ENCODE data around the gene WDR17.

WDR17 gene

DNA sequence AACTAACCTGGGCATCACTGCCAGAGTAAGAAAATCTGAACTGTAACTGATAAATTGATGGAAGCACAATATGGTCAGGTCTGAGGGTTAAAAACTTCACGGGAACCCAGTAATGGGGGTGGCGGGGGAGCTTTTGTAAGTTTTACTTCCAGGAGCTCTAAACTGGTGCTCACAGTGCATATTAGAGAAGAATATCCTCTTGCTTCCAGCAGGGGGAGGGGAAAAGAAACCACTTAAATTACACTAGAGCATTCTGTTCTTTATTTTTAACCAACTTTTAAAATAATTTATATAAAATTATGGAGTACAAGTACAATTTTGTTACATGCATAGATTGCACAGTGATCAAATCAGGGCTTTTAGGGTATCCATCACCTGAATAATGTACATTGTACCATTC is 33.7 kb downstream of the WDR17 start:
- DNase-seq: no peak

DNA sequence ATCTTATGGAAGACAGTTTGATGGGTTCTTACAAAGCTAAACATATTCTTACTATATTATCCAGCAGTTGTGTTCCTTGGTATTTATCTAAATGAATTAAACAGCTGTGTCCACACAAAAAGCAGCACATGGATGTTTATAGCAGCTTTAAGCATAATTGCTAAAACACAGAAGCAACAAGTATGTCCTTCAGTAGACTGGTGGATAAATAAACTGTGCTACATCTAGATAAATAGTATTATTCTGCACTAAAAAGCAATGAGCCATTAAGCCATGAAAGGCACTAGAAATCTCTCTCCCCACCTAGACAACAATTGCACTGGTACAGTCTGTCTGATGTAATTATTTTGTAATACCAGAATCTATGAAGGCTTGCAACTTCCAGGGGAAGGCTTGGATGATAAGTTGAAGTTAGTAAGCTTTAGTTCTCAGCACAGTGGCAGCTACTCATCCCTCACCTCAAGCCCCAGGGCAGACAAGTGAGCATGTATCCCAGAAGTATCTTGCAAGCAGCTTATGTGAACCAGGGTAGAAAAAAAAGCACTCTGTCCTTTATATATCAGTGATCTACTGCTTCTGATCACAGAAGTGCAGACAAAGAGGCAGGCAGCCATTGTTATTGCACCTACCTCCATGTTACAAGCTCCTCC is 36.9 kb downstream of the WDR17 start:
- DNase-seq: no peak

DNA sequence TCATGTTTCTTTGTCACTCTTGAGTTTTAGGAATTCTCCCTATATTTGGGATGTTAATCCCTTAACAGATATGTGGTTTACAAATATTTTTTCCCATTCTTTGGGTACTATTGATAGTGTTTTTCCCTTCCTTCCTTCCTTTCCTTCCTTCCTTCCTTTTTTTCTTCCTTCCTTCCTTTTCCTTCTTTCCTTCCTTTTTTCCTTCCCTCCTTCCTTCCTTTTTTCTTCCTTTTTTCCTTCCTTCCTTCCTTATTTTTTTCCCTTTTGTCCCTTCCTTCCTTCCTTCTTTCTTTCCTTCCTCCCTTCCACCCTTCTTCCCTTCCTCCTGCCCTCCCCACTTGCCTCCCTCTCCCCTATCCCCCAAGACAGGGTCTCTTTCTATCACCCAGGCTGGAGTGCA is 42.1 kb downstream of the WDR17 start:
- DNase-seq: no peak

DNA sequence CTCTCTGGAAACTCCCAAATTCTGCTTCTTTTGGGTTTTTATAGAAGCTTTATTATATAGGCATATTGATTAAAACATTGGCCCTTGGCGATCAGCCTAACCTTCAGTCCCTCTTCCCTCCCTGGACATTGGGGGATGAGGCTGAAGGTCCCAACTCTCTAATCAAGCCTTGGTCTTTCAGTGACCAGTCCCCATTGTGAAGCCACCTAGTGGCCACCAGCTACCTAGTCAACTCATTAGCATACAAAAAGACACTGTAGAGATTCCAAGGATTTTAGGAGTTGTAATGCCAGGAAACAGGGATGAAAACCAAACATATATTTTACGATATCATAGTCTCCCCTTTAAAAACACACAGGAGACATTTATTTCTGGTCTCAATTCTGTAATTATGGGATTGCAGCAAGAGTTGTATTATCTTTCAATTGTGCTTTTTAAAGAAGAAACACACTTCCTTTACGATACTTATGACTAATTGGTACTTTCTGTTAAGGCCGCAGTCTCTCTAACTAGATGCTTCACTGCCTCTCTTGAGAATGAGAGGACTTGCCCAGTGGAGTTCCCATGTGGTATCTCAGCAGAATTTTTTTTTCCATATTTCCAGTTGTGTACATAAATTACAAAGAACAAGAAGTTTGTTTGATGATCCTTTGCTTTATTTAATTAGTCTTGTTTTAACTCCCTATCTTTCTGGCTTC is 58.2 kb downstream of the WDR17 start:
- peak; percentile 24 to 38 for DNase-seq

DNA sequence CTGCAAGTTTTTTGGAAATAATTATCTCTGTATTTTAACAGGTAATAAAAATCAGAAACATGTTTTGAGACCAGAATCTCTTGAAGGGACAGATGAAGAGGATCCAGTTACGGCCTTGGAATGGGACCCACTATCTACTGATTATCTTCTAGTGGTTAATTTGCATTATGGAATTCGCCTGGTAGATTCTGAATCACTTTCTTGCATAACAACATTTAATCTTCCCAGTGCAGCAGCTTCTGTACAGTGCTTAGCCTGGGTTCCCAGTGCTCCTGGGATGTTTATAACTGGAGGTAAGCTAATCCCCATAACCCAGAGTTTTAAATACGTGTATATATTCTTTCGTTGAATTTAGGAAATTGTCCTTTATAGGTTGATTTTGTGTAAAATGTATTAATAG is 59.4 kb downstream of the WDR17 start:
- DNase-seq: no peak

DNA sequence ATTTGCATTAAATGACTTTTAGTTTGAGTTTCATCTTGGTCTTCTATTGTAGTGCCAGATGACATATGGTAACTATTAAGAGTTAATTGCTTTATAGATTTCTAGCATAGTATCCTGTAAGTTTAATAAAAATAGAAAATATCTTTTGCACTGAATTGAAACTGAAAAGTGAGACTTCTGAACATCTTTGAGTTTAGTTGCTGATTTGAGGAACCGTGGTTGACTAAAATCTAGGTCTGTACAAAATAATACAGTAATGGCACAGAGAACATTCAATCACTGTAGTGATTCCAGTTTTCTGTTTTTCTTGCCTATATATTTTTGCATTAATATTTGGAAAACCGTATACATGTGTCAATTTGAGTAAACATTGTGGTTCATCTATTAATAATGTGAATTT is 69.0 kb downstream of the WDR17 start:
- no peak for DNase-seq

DNA sequence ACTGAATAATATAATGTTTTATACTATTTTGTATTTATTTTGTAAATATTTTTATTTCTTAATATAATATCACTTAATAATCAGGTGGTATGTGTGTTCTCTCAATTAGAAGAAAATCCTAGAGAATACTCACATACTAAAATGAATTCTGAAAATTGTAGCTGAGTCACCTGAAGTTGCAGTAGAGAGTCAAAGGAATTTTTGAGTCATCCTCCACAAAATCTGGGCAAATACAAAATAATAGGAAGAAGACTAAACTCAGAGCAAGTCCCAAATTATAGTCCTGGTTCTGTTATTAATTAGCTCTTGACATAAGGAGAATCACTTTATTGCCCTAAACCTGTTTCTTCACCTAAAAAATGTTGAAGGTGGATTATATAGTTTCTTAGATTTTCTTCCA is 72.0 kb downstream of the WDR17 start:
- no peak for DNase-seq

DNA sequence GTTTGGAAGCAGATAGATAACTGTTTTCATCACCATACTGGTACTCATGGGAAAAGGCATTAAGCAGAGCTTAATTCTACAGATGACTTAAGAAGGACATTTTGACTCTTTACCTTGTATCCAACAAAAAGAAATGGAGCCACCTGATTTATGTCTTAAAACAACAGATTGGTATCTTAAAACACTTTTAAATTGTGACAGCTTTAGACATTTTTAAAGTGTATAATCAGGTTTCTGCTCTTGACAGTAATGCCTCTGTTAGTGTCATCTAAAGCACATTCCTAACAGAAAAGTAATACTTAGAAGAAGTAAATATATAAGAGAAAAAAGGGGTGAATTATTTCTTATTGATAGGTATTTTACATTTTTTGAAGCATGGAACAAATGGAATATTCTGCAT is 73.9 kb downstream of the WDR17 start:
- no peak for DNase-seq

DNA sequence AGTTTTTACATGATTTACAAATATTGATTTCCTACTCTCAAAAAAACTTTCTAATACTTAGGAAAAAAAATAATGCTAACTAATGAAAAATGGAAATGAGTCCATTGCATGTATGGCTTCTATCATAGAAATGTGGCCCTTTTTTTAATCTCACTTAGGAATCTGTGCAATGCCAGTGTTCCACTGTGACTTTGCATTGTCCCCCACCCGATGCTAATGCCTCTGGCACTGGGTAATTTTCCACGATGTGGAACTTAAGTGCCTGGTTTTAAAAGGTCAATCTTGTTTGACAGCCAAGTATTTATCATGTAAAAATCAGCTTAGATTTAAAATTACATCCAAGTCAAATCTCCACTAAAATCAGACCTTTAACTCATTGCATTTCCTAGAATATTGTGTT is 76.6 kb downstream of the WDR17 start:
- no peak for DNase-seq

DNA sequence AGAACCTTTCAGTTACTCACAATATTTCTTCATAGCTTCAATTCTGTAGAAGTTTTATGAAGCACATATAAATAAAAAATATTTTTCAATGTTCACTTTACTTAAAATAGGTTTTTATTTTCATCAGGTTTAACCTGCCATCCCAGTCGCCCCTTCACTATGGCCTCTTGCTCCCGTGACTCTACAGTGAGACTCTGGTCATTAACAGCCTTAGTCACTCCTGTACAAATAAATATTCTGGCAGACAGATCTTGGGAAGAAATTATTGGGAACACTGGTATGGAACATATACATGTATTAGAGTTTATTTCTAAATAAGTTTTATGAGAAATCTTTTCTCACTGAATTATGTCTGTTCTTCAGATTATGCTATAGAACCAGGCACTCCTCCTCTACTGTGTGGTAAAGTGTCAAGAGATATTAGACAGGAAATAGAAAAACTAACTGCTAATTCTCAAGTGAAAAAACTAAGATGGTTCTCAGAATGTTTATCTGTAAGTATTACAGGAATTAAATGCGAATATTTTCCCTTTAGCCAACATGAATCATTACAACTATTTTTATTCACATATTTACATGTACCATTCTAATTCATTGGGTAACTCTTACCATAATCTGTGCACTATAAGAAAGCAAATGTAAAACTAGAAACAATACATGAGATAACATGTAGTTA is 84.2 kb downstream of the WDR17 start:
- DNase-seq: no peak

DNA sequence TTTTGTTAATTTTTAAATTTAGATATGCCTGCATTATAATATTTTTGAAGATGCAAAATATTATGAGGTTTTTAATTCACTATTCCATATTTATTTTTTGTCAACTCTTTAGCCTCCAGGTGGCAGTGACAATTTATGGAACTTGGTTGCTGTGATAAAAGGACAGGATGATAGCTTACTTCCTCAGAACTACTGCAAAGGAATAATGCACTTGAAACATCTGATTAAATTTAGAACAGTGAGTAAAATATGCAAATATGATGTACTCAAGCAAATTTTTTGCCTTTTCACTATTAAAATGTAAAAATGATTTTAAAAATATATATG is 84.7 kb downstream of the WDR17 start:
- DNase-seq: peak in 1 of 2 donors; percentile 5

DNA sequence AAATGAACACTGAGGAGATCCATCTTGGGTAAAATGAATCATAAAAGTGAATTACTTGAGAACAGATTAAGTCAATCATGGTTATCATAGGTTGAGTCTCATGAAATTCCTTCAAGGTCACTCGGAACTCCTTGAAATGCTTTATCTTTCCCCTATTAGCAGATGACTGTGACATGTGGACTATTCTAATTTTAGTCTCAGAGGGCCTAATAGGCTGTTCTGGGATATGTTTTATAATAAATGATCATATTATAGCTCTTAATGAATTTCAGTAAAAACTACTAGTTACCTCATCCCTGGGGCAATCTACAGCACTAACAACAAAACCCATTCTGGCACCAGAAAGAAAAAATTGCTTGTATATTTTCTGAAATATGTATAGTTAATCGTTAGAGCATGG is 85.1 kb downstream of the WDR17 start:
- DNase-seq: no peak

DNA sequence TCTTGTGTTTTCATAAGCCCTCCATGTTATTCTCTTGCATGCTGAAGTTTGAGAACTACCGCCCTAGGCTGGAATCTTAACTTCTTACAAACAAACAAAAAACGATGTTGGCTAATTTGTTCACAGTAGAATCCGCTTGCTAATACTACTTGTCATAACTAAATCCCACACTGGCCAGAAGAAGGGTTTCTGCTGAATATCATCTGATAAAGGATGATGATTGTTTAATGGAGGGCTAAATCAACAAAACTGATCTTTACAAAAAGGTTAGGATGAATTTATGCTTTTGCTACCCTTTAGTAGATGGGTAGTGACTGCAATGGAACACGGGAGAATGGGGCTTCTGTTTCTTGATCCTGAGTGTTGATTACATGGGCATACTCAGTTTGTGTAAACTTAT is 87.5 kb downstream of the WDR17 start:
- no peak for DNase-seq

DNA sequence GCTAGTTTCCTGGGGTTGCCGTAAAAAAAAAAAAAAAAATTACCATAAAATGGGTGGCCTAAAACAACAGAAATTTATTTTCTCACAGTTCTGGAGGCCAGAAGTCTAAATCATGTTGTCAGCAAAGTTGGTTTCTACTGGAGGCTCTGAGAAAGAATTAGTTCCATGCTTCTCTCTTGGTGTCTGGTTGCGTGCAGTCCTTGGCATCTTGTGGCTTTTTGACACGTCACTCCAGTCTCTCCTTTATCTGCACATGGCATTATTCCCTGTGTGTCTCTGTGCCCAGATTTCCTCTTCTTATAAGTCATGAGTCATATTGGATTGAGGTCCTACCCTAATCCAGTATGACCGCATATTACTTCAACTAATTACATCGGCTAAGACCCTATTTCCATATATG is 91.0 kb downstream of the WDR17 start:
- DNase-seq: no peak

DNA sequence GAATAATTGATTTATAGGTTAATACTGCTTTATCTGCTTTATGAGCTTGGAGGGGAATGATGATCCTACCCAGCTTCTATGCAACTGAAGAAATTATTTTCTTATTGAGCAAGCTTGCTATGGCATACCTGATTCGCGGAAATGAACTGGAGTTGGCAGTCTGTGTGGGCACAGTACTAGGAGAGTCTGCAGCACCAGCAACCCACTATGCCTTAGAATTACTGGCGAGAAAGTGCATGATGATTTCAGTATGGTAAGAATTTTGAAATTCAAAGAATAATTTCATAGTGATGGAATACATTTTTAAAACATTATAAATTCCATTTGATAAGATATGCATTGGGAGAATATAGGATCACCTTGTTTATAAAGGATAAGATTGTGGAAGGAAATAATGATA is 97.4 kb downstream of the WDR17 start:
- DNase-seq: no peak

DNA sequence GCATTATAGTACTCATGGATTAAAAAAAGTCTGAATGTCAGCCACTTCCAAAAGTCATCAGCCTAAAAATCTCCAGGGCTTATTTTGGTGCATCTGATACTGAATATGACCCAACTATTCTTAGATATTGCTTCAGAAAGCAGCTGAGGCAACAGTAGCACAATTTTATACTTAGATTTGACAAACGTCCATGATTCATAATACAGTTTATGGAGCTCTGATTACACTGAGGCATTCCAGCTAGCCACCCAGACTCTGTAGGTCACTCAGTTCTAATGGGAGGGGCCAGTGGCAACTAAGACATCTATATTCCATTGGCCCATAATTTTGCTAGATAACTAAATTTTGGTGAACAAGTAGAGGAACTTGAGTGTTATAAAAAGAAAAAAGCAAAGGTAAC is 119.4 kb downstream of the WDR17 start:
- no peak for DNase-seq

DNA sequence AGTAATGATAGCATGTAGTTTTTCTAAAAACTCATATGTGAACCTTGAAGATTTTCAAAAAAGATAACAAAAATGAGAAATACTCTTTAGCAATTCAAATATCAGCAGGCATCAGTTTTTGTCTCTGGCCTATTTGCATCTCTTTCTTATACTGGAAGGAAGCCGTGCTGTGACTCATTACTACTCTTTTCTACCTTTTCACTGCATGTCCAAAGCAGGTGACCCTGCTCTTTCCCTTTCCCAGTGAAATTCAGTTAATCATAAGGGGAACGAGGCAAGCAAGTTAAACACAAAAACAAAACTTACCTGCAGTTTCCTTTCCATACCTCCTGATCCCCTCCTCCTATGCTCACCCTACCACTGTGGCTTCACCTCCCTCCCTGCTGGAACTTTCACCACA is 120.4 kb downstream of the WDR17 start:
- DNase-seq: no peak

DNA sequence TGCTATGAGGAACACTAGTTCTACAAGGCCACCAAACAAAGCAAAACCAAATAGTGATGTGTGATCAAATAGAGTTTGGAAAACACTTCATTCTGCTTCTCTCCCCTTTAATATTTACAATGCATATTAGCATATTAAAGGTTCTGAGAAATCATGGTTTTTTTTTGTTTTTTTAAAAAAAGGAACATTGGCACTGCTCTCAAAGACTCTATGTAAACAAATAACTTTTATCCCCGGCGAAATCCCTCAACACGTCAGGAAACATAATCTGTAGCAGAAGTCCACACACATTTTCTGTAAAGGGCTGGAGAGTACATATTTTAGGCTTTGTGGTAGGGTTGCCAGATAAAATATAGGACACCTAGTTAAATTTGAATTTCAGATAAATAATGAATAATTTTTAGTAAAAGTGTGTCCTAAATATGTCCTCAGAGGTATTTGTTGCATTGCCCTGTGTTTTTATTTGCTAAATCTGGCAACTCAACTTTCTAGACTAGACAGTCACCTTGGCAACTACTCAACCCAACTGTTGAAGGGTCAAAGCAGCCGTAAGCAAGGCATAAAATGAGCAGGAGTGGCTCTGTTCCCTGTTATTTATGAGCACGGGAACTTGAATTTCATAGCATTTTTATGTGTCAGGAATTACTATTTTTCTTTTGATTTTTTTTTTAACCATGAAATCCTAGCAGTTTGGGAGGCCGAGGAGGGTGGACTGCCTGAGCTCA is 121.2 kb downstream of the WDR17 start:
- DNase-seq: no peak

DNA sequence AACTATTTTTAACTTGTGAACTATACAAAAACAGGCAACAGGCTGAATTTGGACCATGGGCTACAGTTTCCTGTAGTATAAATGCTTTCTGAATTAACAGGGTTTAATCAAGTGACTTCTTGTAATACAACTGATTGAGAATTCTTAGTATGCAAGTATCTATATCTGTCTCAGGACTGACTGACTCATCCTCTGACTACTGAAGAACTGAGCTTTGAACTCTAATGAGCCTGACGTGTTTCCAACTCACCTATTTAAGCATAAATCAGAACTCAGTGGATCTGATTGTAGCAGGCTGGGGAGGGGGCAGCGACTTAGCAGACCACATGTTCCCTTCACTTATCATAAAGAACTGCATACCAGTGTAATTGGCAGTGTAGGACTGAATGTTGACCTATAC is 122.0 kb downstream of the WDR17 start:
- no peak for DNase-seq

DNA sequence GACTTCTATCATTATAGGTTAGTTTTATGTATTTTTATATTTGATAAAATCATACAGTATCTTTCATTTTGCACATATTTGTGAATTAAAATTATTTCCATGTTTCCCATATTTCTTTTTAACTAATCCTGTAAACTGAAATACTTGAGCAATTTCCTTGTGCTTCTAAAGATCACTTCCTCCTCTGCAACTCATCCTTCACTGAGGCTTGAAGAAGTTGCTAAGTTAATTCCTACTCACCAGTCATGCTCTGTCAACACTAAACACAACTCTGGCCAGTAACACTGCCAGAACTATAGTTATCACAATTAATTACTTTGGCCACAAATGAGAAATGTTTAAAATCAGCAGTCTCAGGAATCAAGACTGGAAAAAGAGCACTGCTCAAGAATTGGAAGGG is 123.0 kb downstream of the WDR17 start:
- DNase-seq: peak; percentile 30 to 35

DNA sequence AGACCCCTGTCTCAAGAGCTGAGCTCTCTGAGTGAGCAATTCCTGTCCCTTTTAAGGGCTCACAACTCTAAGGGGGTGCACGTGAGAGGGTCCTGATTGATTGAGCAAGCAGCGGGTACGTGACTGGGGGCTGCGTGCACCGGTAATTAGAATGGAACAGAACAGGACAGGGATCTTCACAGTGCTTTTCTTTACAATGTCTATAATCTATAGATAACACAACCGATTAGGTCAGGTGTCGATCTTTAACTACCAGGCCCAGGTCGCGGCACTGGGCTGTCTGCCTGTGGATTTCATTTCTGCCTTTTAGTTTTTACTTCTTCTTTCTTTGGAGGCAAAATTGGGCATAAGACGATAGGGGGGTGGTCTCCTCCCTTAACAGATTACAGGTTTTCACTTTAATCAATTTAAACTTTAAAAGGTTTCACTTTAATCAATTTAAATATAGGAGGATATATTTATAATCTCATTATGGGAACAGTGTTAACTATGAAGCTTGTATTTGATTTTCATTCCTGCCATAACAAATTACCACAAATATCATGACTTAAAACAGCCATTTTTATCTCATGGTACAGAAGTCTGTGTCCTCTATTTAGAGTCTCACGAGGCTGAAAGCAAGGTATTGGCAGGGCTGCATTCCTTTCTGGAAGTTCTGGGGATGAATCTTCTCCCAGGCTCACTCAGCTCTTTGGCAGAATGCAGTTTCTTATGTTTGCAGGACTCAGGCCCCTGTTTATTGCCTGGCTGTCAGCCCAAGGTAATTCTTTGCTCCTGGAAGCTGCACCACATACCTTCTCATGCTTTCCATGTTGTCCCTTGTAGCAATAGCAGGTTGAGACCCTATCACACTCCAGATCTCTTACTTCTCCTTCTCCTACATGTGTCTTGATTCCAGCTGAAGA is 124.5 kb downstream of the WDR17 start:
- DNase-seq: no peak

DNA sequence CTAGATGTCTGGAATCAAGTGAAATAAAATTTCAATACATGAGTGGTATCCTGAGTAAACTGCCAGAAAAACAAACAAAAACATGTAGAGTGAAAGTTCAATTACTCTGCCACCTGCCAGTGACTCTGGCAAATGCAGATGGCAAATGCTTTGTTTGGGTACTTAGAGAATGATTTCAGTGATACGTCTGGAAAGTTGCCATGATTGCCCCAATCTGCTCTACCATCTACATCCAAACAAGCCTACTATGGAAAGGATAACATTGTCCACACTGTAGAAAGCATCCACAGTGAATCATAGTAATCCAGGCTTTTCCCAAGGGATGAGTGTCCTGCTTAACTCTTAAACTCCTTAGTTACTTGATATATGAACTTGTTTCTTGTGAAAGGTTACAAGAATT is 126.3 kb downstream of the WDR17 start:
- no peak for DNase-seq

DNA sequence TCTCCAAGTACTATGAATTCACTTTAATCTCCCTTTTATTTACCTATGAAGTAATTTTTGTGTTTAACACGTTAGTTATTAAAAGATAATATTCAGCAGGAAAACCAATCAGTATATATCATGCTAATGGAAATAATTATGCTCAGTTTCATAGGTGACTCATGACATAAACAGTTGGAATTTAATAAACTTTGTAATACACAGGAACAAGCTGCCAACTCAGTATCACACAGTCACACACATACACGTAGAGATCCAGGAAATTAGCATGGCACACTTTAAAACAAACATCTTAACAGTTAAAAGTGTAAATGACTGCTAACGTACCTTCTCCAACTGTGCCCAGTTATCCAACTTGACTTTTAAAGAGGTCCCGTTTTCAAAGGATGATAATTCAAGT is 127.5 kb downstream of the WDR17 start:
- DNase-seq: no peak

Measured in inflammatory macrophage (primary cell).